Left ventricle myocardium superior (tissue), 1 donor: ENCODE results near the gene EPB41L4B. TPM values are rescaled to one million over a fixed set of nuclear protein-coding genes. Genes with fewer than 3 reads are reported as not detected.
"Not testable (repeated sequence)": the region's sequence is repeated elsewhere in the genome, so short reads cannot be mapped to it uniquely, and the experiment has no call there.

Source experiments
- ATAC-seq: fragments of 200-7000 bp; cut with Tn5 transposase; one replicate; pipeline ENCODE4 v1.9.1; 2020; ENCODE audit warnings: mild to moderate bottlenecking, moderate library complexity
- DNase-seq: peaks from one replicate; pipeline ENCODE4 v3.0.0-alpha.2; 2020
- intact Hi-C: fragments of 100-400 bp; cut with micrococcal nuclease; formaldehyde crosslinking; loops from one replicate; pipeline ENCODE4 v1.11.0; 2022
- total RNA-seq: library from RNA; stranded (reverse); fragmentation: NEBNext Ultra II Directional; extraction: Animal tissue kit (Norgen Biotek cat#: 25700); gene quantifications from one replicate; pipeline ENCODE4 v1.2.1, GENCODE V29; 2021
- donor health status: DM: no; HTN: yes; CAD: no; lungs with severe emphysema.

The EPB41L4B gene
- total RNA-seq, 1 donor from 2014 or later = 8.9 TPM

DNA sequence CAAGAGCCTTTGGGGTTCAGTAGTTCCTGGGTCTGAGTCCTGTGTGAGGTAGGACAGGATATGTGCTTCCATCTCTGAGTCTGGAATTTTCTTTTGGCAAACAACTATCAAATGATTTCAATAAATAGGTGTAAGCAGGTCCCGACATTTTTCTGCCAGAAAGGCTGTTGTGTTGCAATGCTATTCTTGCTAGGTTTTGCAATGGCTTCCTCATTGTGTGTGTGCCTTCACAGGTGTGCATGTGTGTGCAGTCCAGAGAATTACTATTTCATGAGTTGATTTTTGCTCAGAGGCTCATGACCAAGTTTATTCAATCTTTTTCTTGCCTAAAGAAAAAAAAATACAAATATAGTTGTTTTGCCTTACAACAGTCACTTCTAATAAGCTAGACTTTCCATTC lies 89.3 kb downstream of the EPB41L4B start:
- intact Hi-C loops = no loop called here
- no peak for ATAC-seq

DNA sequence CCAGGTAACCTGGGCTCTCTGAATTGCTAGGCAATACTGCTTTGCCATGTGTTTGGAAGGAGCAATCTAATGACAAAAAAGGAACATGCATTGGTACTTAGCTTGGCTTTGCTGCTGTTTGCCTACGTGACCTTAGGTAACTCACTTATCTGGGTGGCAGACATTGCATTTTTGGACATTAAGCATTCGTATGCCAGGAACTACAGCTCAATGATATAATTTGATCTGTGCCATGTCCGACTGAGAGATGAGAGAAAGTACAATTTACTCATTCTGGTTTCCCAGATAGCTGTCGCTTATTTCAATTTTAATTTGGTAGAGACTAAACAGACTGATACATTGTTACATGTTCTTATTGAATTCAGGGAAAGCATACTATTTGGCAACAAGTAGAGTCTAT lies 90.6 kb downstream of the EPB41L4B start:
- no peak for ATAC-seq

More for the DNA sequence above, 89.3 kb downstream of the EPB41L4B start:
- DNase-seq = no peak

DNA sequence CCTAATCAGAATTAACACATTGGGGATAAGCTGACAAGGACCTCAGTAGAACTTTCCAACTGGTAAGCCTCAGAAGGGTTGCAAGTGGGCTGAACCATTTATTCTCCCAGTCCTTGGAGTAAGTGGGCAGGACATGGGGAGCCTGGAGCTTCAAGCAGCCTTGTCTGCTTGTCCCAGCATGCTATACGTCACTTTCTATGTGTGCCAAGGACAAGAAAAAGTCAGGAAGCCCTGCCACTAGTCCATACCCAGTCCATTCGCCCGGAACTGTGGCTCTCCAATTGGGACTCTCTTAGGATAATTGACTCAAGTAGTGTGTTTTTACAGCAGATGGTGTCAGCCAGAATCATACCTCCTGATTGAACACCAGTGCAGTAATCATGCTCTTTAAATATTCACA lies 91.2 kb downstream of the EPB41L4B start:
- intact Hi-C loops = no loop called here
- DNase-seq (no peak), ATAC-seq (no peak)

More for the DNA sequence above, 90.6 kb downstream of the EPB41L4B start:
- no peak for DNase-seq
- intact Hi-C loops = no loop called here

DNA sequence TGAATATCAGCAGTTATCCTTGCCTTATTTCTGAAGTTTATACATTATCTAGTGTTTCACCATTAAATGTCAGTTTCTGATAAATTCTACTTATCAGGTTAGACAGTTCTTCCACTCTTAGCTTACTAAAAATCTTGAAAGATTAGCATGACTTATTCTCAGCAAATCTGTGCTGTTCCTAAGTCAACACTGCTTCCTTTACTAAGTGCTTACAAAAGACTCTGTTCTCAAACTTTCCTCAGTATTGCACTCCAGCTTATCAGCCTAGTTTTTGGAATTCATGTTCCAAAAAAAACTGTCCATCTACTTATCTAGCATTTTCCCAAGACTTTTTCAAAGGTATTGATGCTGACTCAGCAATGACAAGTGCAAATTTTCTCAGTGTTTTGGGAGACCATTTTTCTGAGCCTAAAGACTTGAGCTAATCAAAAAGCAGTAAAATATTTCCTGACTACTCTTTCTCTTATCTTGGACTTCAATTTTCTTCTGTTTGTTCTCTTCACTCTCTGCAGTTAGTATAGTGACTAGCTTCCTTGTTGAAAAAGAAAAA lies 92.7 kb downstream of the EPB41L4B start:
- no peak for ATAC-seq
- intact Hi-C loops = no loop called here
- DNase-seq = no peak

DNA sequence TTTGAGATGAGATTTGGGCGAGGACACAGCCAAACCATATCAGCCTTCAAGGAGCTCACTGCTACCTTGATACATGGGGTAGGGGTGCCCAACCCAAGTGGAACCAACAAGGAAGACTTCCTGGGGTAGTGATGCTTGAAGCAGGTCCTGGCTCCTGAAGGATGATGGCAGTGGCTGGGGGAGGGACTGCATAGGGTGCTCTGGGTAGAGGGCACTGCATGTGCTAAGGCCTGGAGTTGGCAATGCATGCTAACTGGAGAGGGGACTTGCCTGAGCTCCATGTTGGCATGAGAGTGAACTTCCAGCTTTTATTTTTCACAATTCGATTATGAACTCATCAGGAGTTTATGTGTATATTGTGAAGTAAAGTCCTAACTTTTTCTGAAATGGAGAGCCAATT lies 95.2 kb downstream of the EPB41L4B start:
- no peak for ATAC-seq
- no peak for DNase-seq
- intact Hi-C loops = no loop called here

DNA sequence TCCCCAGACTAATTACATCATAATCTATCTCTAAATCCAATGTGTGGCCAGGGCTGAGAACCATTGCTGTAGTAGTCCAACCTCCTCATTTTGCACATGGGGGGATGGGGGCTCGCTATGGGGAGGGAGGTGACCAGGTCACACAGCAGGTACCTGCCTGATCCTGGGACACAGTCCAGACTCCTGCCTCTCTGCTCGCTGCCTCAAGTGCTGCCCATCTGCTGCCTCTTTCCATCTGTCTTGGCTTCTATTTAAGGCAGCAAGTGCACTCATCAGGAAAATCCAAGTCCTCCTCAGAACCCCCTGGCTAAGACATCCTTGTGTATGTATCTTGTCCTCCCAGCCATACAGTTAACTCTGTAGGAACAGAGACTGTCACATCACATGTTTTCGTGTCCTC lies 96.1 kb downstream of the EPB41L4B start:
- intact Hi-C loops = no loop called here
- no peak for ATAC-seq

DNA sequence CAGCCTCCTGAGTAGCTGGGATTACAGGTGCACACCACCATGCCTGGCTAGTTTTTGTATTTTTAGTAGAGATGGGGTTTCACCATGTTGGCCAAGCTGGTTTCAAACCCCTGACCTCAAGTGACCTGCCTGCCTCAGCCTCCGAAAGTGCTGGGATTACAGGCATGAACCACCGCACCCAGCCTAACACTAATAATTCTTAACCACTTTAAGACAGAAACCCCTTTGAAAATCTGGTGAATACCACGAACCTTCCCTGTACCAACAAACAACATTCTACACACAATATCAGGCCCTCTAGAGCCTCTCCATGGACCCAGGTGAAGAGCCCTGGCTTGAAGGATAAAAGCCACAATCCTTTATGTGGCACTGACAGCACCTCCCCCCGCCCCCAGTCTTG lies 102.6 kb downstream of the EPB41L4B start:
- intact Hi-C loops, ATAC-seq, DNase-seq: not testable (repeated sequence)

More for the DNA sequence above, 96.1 kb downstream of the EPB41L4B start:
- no peak for DNase-seq

DNA sequence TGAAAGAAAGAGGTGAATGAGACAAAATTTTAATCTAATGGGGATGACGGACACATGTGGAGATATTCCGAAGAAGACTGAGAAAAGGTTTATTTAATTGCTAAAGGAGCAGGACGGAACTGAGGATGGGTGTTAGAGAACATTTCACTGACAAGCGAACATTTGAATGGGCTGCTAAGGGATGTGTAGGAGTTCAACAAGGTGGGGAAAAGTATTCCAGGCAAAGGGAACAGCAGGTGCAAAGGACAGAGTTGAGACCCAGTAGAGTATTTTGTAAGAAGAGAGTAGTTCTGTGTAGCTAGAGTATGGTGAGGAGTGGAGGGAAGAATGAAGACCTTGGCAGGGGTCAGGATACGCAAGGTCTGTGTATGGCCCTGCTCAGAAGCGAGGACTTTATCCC lies 106.4 kb downstream of the EPB41L4B start:
- intact Hi-C loops = no loop called here
- DNase-seq (no peak), ATAC-seq (peak; percentile 17)

DNA sequence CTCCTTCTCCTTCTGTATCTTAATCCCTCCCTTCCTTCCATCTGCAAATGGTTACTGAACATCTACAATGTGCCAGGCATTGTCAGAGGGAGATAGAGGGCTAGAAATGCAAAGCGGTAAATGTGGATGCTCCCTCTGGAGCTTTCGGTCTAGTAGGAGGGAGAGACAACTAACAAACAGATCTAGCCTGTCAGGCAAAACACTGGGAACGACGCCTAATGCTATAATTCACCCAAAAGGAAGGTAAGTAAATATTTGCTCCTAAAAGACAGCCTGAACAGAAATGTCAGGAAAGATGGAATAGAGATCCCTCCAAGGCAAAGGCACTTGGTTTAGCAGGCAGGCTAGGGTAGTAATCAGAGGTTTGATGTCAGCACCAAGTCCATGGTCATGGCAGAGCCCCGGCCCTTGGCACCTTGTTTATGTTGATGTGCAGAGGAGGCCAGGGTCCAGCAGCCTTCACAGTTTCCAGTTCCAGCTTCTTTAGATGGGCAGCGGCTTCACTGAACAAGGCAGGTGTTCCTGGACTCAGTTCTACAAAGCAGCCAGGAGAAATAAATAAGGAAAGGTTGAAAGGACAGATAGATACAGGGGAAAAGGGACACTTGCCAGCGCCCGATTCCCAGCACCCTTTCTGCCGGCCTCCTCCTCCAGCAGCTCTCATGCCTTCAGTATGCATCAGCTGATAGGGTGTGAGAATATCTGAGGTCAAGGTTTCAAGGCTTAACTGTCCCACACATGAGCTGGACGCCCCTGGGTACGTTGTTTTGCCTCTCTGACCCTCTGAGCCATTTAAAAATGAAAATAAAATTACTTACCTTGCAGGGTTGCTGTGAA lies 107.4 kb downstream of the EPB41L4B start:
- DNase-seq (peak; percentile 48), ATAC-seq (peak; percentile 89)
- intact Hi-C loops = no loop called here

DNA sequence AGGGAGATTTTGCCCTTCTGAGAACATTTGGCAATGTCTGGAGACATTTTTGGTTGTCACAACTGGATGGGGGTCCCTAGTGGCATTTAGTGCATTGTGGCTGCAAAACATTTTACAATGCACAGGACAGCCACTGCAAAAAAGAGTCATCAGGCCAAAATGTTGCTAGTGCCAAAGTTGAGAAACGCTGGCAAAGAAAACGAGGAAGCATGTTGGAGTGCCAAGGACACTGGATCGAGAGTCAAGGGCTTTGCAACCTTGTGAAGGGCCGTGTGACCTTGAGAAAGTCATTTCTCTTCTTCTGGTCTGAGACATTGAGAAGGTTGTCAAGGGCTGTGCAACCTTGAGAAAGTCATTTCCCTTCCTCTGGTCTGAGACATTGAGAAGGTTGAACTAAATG lies 108.1 kb downstream of the EPB41L4B start:
- ATAC-seq = no peak
- no peak for DNase-seq
- intact Hi-C loops = no loop called here

DNA sequence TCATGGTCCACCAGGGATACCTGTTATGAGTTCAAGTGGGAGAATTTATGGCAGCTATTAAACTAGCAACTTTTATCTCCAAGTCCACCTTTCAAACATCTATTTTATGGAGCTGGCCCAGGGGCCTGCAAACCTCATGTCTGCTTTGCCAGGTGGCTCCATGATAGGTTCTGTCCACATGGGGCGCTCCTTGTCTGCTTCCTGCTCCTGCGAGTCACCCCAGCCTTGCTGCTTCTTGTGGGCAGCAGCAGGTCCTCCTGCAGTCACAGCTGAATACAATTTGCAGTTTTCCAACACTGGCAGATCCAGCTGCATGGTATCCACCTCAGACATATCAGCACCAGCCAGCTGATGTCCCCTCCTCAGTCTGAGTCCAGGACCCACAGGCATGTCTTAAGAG lies 114.2 kb downstream of the EPB41L4B start:
- intact Hi-C loops = no loop called here
- ATAC-seq (no peak), DNase-seq (no peak)

DNA sequence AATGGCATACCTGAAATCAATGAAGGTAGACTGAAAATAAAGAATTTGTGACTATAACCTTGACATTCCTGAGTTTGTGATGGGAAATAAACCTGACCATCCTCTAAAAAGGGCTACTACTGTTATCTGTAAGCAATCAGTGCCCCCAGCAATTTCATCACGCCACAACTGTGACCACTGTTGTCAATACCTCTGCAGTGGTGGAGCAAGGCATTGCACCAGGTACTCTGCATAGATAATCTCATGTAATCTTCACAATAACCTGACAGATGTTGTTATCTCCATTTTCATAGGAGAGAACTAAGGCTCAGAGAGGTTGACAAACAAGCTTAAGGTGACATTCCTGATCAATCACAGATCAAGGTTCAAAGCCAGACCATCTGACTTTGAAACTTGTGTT lies 115.3 kb downstream of the EPB41L4B start:
- DNase-seq = no peak
- no peak for ATAC-seq
- intact Hi-C loops = no loop called here

DNA sequence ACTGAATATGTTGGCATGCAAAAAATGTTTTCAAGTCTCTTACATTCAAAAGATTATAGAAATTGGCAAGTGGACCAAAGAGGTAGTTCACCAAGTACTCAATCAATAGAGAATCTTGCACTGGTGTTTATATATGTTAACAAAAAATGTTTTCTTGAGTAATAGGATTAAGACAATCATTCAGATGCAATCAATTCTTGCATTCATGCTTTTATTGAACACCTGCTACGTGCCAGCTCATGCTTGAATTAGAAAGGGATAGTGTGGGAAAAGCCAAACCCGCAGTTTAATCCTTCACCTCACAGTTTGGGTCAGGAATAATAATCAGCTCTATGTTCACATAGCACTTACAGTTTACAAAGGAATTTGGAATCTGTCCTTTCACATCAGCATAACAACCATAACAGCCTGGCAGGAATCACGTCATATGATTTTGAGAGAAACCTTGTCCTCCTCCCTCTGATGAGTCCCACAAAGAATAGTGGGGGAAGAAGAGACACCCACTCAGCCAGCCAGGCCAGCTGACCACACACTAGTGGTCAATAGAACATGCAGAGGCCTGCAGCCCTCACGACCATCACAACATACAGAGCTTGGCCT lies 117.0 kb downstream of the EPB41L4B start:
- intact Hi-C loops = no loop called here
- ATAC-seq (no peak), DNase-seq (no peak)

DNA sequence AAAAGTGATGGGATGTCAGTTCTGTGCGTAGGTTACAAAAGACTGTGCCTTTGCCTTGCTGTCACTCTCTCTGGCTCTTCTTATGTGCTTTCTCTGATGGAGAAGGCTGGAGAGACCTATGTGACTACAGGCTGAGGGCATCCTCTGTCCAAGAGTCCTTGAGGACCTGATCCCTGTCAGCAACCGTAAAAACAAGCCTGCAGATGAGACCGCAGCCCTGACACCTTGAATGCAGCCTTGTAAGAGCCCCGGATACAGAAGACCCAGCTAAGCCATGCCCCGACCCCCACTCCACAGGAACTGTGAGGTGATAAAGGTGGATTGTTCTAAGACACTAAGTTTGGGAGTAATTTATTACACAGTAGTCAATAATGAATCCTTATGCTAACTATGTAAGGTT lies 121.2 kb downstream of the EPB41L4B start:
- DNase-seq (no peak), ATAC-seq (no peak)
- intact Hi-C loops = no loop called here

DNA sequence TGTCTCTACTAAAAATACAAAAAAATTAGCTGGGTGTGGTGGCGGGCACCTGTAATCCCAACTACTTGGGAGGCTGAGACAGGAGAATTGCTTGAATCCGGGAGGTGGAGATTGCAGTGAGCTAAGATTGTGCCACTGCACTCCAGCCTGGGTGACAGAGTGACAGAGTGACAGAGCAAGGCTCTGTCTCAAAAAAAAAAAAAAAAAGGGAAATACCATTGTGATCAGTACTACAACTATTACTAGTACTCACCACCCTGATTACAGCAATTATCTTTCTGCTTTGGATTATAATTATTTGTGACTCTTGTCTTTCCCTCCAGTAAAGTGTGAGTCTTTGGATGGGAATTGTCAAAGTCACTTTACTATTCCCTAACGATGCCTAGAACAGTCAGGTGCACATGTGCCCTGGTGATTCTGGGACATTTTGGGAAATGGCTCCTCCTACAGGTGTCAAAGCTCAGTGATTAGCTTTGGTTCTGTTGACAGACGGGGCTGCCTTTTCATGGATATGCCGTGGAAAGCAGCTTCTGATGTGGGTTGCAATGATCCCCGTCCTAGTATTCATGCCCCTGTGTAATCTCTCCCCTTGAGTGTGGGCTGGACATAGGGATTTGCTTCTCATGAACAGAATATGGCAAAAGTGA lies 122.0 kb downstream of the EPB41L4B start:
- intact Hi-C loops = no loop called here
- ATAC-seq = no peak

DNA sequence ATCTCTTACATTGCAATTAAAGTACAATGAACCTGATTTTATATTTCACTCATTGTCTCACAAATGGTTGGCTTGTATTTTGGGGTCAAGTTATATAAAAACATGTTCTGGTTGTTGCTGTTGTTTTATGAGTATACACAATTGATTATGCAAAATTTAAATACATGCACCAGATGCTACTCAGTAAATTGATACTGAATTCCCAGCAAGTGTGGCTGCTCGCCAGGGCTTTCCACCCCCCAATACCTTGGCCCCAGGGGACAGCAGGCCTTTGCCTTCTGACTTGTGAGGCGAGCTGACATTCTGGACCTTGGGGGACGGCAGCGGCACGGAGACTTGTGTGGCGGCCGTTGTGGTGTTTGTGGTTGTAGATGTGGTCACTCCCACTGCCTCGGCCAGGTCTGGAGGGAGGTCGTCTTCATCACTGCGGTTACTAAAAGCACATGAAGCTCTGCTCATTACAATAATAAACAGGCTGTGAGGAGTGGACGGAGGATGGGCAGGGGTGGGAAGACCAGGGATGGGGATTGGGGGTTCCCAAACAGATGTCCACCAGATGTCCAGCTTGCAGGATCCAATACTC lies 126.8 kb downstream of the EPB41L4B start:
- no peak for DNase-seq
- ATAC-seq = no peak
- intact Hi-C loops = no loop called here

More for the DNA sequence above, 122.0 kb downstream of the EPB41L4B start:
- DNase-seq = no peak

DNA sequence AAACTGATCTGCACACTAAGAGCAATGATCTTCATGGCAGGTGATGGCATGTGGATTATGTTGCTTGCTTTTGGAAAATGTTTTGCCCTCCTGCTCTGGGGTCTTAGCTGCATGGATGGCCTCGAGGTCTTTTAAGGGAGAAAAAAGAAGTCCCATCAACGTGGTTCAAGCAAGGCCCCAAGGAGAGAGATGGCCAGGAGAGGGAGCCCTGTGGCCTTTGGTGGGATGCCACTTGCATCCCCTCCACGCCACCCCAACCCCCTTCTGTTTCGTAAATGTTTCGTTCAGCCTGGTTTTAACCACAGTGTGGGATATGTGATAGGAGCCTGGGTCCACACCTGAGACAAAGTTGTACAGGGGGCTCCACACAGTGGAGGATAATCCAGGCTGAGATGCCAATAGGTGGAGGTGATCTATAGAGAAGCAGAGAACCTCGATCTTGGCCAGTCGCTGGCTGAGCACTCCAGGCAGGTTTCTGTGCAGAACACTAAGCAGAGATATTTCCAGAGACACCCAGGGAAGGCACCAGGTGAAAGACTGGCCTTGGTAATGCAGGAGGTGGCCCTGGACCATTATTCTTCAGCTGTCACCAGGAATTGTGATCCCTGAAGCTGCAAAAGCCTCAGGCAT lies 128.0 kb downstream of the EPB41L4B start:
- ATAC-seq (peak; percentile 56), DNase-seq (peak; percentile 34)
- intact Hi-C loops = no loop called here

DNA sequence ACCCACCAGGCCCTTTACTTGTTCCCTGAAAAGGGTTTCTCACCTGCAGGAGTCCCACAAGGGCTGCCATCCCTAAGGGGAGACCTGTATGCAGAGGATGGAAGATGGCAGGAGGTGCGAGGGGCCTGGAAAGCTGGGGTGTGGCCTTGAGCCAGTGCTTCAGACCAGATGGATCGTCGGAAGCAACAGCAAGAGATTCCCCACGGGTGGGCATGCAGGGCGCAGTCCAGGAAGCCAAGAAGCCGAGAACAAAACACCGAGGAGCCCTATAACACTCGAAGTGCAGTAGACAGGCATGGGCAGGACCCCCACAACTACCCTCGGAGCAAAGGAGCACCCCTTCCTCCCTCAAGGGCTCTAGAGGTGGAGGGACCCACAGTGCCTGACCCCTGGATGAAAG lies 129.1 kb downstream of the EPB41L4B start:
- no peak for ATAC-seq
- intact Hi-C loops = no loop called here

DNA sequence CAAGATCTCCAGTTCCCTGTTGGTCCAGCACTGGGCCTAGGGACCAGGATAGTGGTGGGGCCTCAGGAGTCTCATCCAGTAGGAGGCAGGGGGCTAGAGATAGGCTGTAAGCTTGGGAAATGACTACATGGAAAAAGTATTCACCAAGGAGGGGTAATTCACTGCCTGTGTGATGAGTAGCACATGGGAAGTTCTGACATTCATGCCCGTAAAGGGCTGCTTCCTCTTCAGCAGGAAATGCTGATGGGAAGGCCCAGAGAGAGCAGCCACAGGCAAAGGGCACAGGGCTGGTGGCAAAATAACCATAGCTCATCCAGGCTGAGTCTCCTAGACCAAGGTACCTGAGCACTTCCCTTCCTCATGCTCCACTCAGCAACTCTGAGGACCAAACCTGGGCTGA lies 130.7 kb downstream of the EPB41L4B start:
- ATAC-seq = no peak
- DNase-seq = no peak
- intact Hi-C loops = no loop called here

More for the DNA sequence above, 129.1 kb downstream of the EPB41L4B start:
- no peak for DNase-seq
